Trophoblast cell (in vitro differentiated cells and primary cell): Measurements from ENCODE around the gene PGM2.
"Not testable (repeated sequence)": the region's sequence is repeated elsewhere in the genome, so short reads cannot be mapped to it uniquely, and the experiment has no call there.

Source experiments
- DNase-seq, 2 donors: peaks; one replicate each; pipeline ENCODE4 v3.0.0-alpha.2; 2016
- H2AFZ ChIP-seq: 2 replicates; pipeline ENCODE4 v1.6.1; 2013; ENCODE audit warnings: low read length, moderate library complexity, mild to moderate bottlenecking; ENCODE audit not compliant: insufficient read depth, poor library complexity
- H2AK5ac ChIP-seq: 2 replicates; pipeline ENCODE4 v1.6.1; 2013; ENCODE audit warnings: mild to moderate bottlenecking, low read length
- H2BK120ac ChIP-seq: 2 replicates; pipeline ENCODE4 v1.6.1; 2013; ENCODE audit warnings: low read length, mild to moderate bottlenecking, moderate library complexity; ENCODE audit not compliant: insufficient read depth, poor library complexity
- H2BK12ac ChIP-seq: 2 replicates; pipeline ENCODE4 v1.6.1; 2013; ENCODE audit warnings: mild to moderate bottlenecking, low read length, moderate library complexity
- H2BK5ac ChIP-seq: 2 replicates; pipeline ENCODE4 v1.6.1; 2013; ENCODE audit warnings: low read length, low read depth, moderate library complexity, mild to moderate bottlenecking; ENCODE audit not compliant: poor library complexity
- H3K14ac ChIP-seq: 2 replicates; pipeline ENCODE4 v1.6.1; 2013; ENCODE audit warnings: mild to moderate bottlenecking, low read length
- H3K18ac ChIP-seq: 2 replicates; pipeline ENCODE4 v1.6.1; 2013; ENCODE audit warnings: mild to moderate bottlenecking, low read length
- H3K23ac ChIP-seq: 2 replicates; pipeline ENCODE4 v1.6.1; 2013; ENCODE audit warnings: low read length
- H3K27ac ChIP-seq: 2 replicates; pipeline ENCODE4 v1.5.1; 2013; ENCODE audit warnings: low read depth, mild to moderate bottlenecking, inconsistent platforms, low read length, moderate library complexity
- H3K27me3 ChIP-seq: 2 replicates; pipeline ENCODE4 v1.6.1; 2013; ENCODE audit warnings: inconsistent platforms, mild to moderate bottlenecking, low read length, moderate library complexity; ENCODE audit not compliant: insufficient read depth
- H3K36me3 ChIP-seq, 2 experiments: 1 replicate in 1 of 2; 2 replicates in 1 of 2; pipeline ENCODE4 v1.6.1; 2013; ENCODE audit warnings: low read length in 2 of 2, mild to moderate bottlenecking in 2 of 2, moderate library complexity in 1 of 2; ENCODE audit not compliant: insufficient read depth in 2 of 2, control insufficient read depth in 1 of 2
- H3K4ac ChIP-seq: 2 replicates; pipeline ENCODE4 v1.6.1; 2013; ENCODE audit warnings: low read depth, mild to moderate bottlenecking, low read length, moderate library complexity
- H3K4me1 ChIP-seq, 2 experiments: 1 replicate in 1 of 2; 2 replicates in 1 of 2; pipeline ENCODE4 v1.6.1; 2013; ENCODE audit warnings: low read length in 2 of 2, mild to moderate bottlenecking in 2 of 2, moderate library complexity in 1 of 2; ENCODE audit not compliant: insufficient read depth in 2 of 2, control insufficient read depth in 1 of 2
- H3K4me2 ChIP-seq: 2 replicates; pipeline ENCODE4 v1.6.1; 2013; ENCODE audit warnings: inconsistent platforms, mild to moderate bottlenecking, low read length, moderate library complexity
- H3K4me3 ChIP-seq: 2 replicates; pipeline ENCODE4 v1.5.1; 2013; ENCODE audit warnings: mild to moderate bottlenecking, low read depth, low read length, inconsistent platforms
- H3K79me1 ChIP-seq: one replicate; pipeline ENCODE4 v1.6.1; 2013; ENCODE audit warnings: low read length
- H3K79me2 ChIP-seq: 2 replicates; pipeline ENCODE4 v1.6.1; 2013; ENCODE audit warnings: low read length, mild to moderate bottlenecking; ENCODE audit not compliant: control insufficient read depth, insufficient read depth, poor library complexity
- H3K9ac ChIP-seq: 2 replicates; pipeline ENCODE4 v1.6.1; 2013; ENCODE audit warnings: mild to moderate bottlenecking, low read length
- H3K9me3 ChIP-seq: 2 replicates; pipeline ENCODE4 v1.6.1; 2013; ENCODE audit warnings: low read depth, mild to moderate bottlenecking, control low read depth, inconsistent platforms, low read length; ENCODE audit not compliant: insufficient read depth
- H4K12ac ChIP-seq: 2 replicates; pipeline ENCODE4 v1.6.1; 2013; ENCODE audit warnings: low read depth, mild to moderate bottlenecking, low read length, moderate library complexity
- H4K8ac ChIP-seq: 2 replicates; pipeline ENCODE4 v1.6.1; 2013; ENCODE audit warnings: low read depth, mild to moderate bottlenecking, low read length, moderate library complexity
- H4K91ac ChIP-seq: one replicate; pipeline ENCODE4 v1.6.1; 2013; ENCODE audit warnings: low read depth, mild to moderate bottlenecking, low read length, moderate library complexity
- WGBS: extraction: QIAGEN DNeasy Blood & Tissue Kit; methylation state at CpG from one replicate; pipeline ENCODE4 v1.1.7; 2013; ENCODE audit warnings: missing lambda C conversion rate; ENCODE audit not compliant: insufficient read length, insufficient coverage; ENCODE audit errors: extremely low coverage; 5-methylcytosine and 5-hydroxymethylcytosine counted together

PGM2 gene

GRCh38 chr4:37816006-37816405 lies 10.5 kb upstream of the PGM2 start:
- peaks cover 2% of the 10 kb centered on the region for H3K79me1 ChIP-seq
- no peak overlapping the region for H3K23ac ChIP-seq
- no peak overlapping the region for H2BK12ac ChIP-seq
- H3K14ac ChIP-seq, result no peak overlapping the region
- no peaks in the 10 kb centered on the region for H3K36me3 ChIP-seq
- DNase-seq, result no peak
- H4K8ac ChIP-seq, result no peak overlapping the region
- H3K27me3 ChIP-seq, result no peaks in the 10 kb centered on the region
- H3K27ac ChIP-seq, result no peak overlapping the region
- H3K4me3 ChIP-seq, result no peak overlapping the region
- H2AFZ ChIP-seq, result no peak overlapping the region
- H3K4me2 ChIP-seq, result no peak overlapping the region
- no peak overlapping the region for H2BK5ac ChIP-seq
- H3K18ac ChIP-seq, result no peak overlapping the region
- H3K9me3 ChIP-seq, result no peaks in the 10 kb centered on the region
- H2BK120ac ChIP-seq, result no peak overlapping the region
- no peaks in the 10 kb centered on the region for H3K4me1 ChIP-seq
- H3K79me2 ChIP-seq, result no peaks in the 10 kb centered on the region
- WGBS, result no CpG with 5 or more reads among the region's 2 CpGs
- no peak overlapping the region for H2AK5ac ChIP-seq
- no peak overlapping the region for H4K91ac ChIP-seq
- H4K12ac ChIP-seq, result no peak overlapping the region
- no peak overlapping the region for H3K9ac ChIP-seq
- H3K4ac ChIP-seq, result no peak overlapping the region

GRCh38 chr4:37816719-37817118 lies 9.8 kb upstream of the PGM2 start:
- WGBS, result no CpG with 5 or more reads among the region's 3 CpGs
- no peak overlapping the region for H3K27ac ChIP-seq
- no peaks in the 10 kb centered on the region for H3K27me3 ChIP-seq
- no peak overlapping the region for H3K4me3 ChIP-seq
- no peak overlapping the region for H2BK12ac ChIP-seq
- H3K14ac ChIP-seq, result no peak overlapping the region
- no peaks in the 10 kb centered on the region for H3K79me2 ChIP-seq
- no peaks in the 10 kb centered on the region for H3K36me3 ChIP-seq
- DNase-seq, result peak; percentile 22 to 27
- no peak overlapping the region for H2BK120ac ChIP-seq
- H2AFZ ChIP-seq, result no peak overlapping the region
- H2AK5ac ChIP-seq, result no peak overlapping the region
- no peak overlapping the region for H3K4me2 ChIP-seq
- no peak overlapping the region for H4K91ac ChIP-seq
- H3K9ac ChIP-seq, result no peak overlapping the region
- no peak overlapping the region for H3K4ac ChIP-seq
- no peak overlapping the region for H2BK5ac ChIP-seq
- H3K9me3 ChIP-seq, result no peaks in the 10 kb centered on the region
- no peak overlapping the region for H3K23ac ChIP-seq
- peaks cover 2% of the 10 kb centered on the region for H3K79me1 ChIP-seq
- H4K12ac ChIP-seq, result no peak overlapping the region
- H3K4me1 ChIP-seq, result no peaks in the 10 kb centered on the region
- H3K18ac ChIP-seq, result no peak overlapping the region
- no peak overlapping the region for H4K8ac ChIP-seq

GRCh38 chr4:37818752-37819151 lies 7.7 kb upstream of the PGM2 start:
- Histone ChIP-seq H4K91ac (no peak overlapping the region), H3K4me3 (no peak overlapping the region), H3K27ac (no peak overlapping the region), H2AFZ (no peak overlapping the region), H3K9me3 (no peaks in the 10 kb centered on the region), H4K8ac (no peak overlapping the region), H4K12ac (no peak overlapping the region), H2BK5ac (no peak overlapping the region), H2BK12ac (no peak overlapping the region), H3K14ac (no peak overlapping the region), H3K4me2 (no peak overlapping the region), H2BK120ac (no peak overlapping the region), H3K23ac (no peak overlapping the region), H3K18ac (no peak overlapping the region), H3K27me3 (no peaks in the 10 kb centered on the region), H2AK5ac (no peak overlapping the region), H3K36me3 (no peaks in the 10 kb centered on the region), H3K4ac (no peak overlapping the region), H3K4me1 (no peaks in the 10 kb centered on the region), H3K79me2 (no peaks in the 10 kb centered on the region), H3K9ac (no peak overlapping the region), H3K79me1 (no peaks in the 10 kb centered on the region)
- no peak for DNase-seq
- WGBS, result no CpG with 5 or more reads among the region's 5 CpGs

- H2BK12ac ChIP-seq, H3K27me3 ChIP-seq, H3K23ac ChIP-seq, H3K9ac ChIP-seq, DNase-seq, H3K79me2 ChIP-seq, H3K79me1 ChIP-seq, H3K4ac ChIP-seq, H2AK5ac ChIP-seq, H3K4me2 ChIP-seq, H3K27ac ChIP-seq, H3K36me3 ChIP-seq, H4K91ac ChIP-seq, H3K14ac ChIP-seq, H3K9me3 ChIP-seq, H3K18ac ChIP-seq, H2BK120ac ChIP-seq, H2AFZ ChIP-seq, H4K8ac ChIP-seq, H4K12ac ChIP-seq, H2BK5ac ChIP-seq, H3K4me3 ChIP-seq, H3K4me1 ChIP-seq: not testable (repeated sequence)
- WGBS, result no CpG with 5 or more reads among the region's 28 CpGs
Observed at GRCh38 chr4:37820458-37820857, 6.0 kb upstream of the PGM2 start.
